Right kidney (tissue), 9 donors: ENCODE data around the gene FTHL17.

Experiments
- DNase-seq: peaks from one replicate; pipeline ENCODE4 v3.0.0-alpha.2; 2016
- long read RNA-seq, 8 donors: transcript quantifications; one replicate each; lab custom pipeline, GENCODE V29; 2026

The FTHL17 gene
- long read RNA-seq, donor 1, result 0 reads
- long read RNA-seq, donor 2, result 0 reads
- long read RNA-seq, donor 3, result 0 reads
- long read RNA-seq, donor 4, result 0 reads
- long read RNA-seq, donor 5, result 0 reads
- long read RNA-seq, donor 6, result 0 reads
- long read RNA-seq, donor 7, result 0 reads
- long read RNA-seq, donor 8, result 0 reads

GRCh38 chrX:31071725-31072124, at the start of gene FTHL17:
FTHL17 (minus strand) TSS chrX:31072041; CDS start chrX:31071953, 88 bp downstream.
- no peak for DNase-seq

GRCh38 chrX:31117266-31117665, 45.4 kb upstream of the FTHL17 start:
- no peak for DNase-seq

GRCh38 chrX:31115398-31115797, 43.6 kb upstream of the FTHL17 start:
- no peak for DNase-seq

GRCh38 chrX:31114858-31115257, 43.0 kb upstream of the FTHL17 start:
- DNase-seq, result no peak

DNA sequence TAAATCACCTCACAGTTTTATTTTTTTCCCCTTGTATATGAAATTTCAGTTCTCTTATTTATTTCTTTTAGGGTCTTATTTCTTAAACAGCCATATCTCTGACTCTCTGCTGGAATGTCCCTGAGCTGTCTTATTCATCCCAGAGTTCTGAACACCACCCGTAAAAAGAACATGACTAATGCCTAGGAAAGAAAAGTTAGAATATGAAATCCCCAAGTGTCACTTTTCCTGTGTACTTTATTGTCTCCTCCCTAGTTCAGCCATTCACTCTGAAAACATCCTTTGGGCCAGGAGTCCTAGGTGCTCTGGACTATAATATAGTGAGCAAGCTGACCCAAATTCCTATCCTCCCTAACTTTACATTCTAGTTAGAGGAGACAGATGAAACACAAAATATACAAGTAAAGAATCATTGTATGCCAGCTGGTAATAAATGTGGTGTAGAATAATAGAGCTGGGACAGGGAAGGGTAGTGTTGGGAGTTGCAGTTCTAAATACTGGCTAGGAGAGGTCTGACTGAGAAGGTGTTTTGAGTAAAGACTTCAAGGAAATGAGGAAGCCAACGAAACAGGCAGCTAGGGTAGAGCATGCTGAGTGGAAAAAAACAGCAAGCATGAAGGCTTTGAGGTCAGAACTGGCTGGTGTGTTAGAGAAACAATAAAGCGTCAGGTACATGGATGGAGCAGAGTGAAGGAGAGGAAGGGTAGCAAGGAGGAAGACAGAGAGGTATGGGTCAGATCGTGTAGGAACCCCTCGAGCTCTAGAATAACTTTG, 40.6 kb upstream of the FTHL17 start:
- DNase-seq, result no peak

- DNase-seq, result no peak
Observed at GRCh38 chrX:31110657-31111056, 38.8 kb upstream of the FTHL17 start.

GRCh38 chrX:31099536-31100090, 27.8 kb upstream of the FTHL17 start:
- no peak for DNase-seq

- no peak for DNase-seq
Observed at GRCh38 chrX:31098079-31098478, 26.2 kb upstream of the FTHL17 start.

- DNase-seq, result no peak
Observed at GRCh38 chrX:31093639-31093975, 21.8 kb upstream of the FTHL17 start.

DNA sequence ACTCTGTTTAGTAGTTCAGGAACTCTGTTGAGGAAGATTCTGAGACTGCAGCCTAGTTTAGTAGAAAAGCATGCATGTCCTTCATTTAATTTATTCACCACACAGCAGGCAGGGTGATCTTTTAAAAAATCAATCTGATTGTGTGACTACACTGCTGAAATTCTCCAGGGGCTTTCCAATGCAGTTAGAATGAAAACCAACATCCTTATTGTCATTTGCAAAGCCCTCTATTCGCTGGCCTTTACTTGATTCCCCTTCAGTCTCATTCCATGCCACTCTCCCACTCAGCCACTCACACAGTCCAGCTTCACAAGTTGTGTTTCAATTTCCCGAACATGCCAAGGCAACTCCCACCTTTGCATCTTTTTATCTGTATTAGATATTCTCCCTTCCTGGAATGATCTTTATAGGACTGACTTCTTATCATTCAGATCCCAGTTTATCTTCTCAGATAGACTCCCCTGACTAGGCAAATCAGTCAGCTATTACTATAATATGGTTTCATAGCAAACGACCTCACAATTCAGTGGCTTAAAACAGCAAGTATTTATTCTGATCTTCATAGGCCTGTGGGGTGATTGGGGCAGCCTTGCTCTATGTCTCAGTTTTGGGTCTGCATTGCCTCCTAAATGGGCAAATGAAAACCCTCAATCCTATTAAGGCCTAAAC, 21.3 kb upstream of the FTHL17 start:
- DNase-seq, result no peak

DNA sequence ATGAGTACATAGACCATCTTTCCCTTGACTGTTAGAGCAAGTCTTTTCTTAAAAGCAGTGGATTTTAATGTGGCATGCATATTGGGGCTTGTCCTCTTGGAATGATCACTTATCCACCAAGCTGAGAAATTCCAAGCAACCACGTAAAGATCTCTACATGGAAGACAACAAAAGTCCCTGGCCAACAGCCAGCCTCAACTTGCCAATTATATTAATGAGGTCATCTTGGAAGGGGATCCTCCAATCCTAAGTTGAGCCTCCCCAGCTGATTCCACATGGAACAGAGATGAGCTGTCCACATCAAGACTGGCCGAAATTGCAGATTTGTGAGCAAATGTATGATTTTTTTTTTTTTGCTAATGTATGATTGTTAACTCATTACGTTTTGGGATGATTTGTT, 20.6 kb upstream of the FTHL17 start:
- DNase-seq, result no peak

GRCh38 chrX:31091819-31092218, 20.0 kb upstream of the FTHL17 start:
- DNase-seq, result no peak

- no peak for DNase-seq
Observed at GRCh38 chrX:31074522-31074921, 2.7 kb upstream of the FTHL17 start.

- DNase-seq, result no peak
Observed at GRCh38 chrX:31071262-31071661, 579 bp downstream of the FTHL17 start.

DNA sequence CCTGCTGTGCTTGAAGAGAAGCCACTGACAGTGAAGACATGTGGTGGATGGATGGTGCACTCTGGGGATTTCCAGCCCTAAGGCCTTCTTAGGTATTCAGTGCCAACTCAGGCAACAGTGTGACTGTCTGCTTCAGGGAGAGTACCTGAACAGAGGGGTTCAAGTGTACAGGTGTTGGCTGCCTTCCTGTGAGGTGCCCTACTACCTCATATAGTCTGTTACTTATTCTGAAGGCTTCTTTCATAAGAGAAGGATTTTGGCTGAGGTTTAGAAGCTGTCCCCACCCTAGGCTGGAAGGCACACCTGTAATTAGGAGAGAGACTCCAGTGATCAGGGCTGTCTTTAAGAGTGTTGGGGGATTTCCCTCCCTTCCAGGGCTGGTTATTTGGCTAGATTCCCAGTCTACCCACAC, 1.8 kb downstream of the FTHL17 start:
- DNase-seq, result no peak

GRCh38 chrX:31063114-31063513, 8.7 kb downstream of the FTHL17 start:
- no peak for DNase-seq

- no peak for DNase-seq
Observed at GRCh38 chrX:31061091-31061490, 10.8 kb downstream of the FTHL17 start.

DNA sequence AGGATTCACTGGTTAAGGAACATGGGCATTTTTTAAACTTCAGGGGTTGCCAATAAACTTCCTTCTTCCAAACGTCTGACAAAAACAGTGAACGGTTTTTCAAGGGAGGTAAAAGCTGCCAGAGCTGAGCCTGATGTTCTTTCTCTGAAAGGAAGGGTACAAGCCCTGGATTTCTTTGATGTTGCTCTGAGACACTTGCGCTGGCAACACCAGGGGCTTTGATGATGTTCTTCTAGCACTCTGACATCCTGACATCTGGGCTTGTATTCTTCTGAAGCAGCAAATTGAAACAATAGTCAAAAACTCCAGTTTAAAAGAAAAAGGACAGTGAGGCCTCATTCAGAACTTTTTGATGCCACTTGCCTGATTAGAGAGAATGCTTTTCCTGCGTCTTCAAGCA, 11.8 kb downstream of the FTHL17 start:
- no peak for DNase-seq

GRCh38 chrX:31058284-31058683, 13.6 kb downstream of the FTHL17 start:
- no peak for DNase-seq

GRCh38 chrX:31057691-31058090, 14.2 kb downstream of the FTHL17 start:
- no peak for DNase-seq

GRCh38 chrX:31057291-31057690, 14.6 kb downstream of the FTHL17 start:
- no peak for DNase-seq

DNA sequence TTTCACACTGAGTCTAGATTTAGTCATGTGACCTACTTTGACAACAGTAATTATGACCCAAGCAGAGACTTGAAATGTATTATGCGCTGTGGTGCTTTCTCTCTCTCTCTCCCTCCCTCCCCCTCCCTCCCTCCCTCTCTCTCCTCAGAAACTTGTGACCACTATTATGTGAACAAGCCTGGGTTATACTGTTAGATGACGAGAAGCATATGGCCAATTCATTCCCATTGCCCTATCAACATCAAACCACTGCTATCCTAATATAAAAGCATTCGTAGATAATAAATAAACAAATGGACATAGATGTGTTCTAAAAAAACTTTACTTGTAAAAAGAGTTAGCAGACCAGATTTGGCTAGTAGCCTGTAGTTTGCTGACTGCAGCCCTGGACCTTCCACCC, 18.2 kb downstream of the FTHL17 start:
- DNase-seq, result no peak

- DNase-seq, result no peak
Observed at GRCh38 chrX:31039327-31039711, 32.5 kb downstream of the FTHL17 start.
